Activated T-cell treated with anti-CD3 and anti-CD28 coated beads for 1 hour (primary cell): ENCODE measurements around the gene MTIF3.

ENCODE experiments used
- DNase-seq: peaks from one replicate; pipeline ENCODE4 v3.0.0-alpha.2; 2020; ENCODE audit warnings: low read depth

MTIF3 gene, protein sequence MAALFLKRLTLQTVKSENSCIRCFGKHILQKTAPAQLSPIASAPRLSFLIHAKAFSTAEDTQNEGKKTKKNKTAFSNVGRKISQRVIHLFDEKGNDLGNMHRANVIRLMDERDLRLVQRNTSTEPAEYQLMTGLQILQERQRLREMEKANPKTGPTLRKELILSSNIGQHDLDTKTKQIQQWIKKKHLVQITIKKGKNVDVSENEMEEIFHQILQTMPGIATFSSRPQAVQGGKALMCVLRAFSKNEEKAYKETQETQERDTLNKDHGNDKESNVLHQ

GRCh38 chr13:27449936-27450828 lies at the start of gene MTIF3:
TSS of gene MTIF3 (minus strand) at chr13:27450564. CDS start at chr13:27440448, 10,116 bp downstream.
- peak; percentile 97 for DNase-seq

DNA sequence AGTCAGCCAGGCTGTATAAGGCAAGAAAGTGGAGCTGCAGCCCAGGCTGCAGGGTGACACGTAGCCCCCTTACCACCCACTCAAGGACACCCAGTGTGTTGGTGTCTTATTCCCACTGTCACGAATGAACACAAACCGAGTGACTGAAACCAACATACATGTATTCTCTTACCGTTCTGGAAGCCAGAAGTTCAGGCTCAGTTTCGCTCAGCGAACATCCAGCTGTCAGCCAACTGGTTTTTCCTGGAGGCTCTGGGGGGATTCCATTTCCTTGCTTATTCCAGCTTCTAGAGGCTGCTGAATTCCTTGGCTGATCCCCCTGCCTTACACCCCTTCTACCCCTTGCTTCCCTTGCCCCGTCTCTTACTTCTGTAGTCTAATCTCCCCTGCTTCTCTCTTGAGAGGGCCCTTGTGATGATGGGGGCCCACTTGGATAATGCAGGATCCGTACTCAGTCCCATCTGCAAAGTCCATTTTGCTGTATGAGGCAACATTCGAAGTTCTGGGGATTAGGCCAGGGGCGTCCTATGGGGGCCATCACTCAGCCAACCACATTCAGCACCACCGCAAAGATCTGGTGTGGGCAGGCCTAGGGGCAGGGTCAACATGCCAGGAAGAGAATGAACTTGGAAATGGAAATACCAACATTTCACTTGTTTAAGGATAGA lies 47.3 kb upstream of the MTIF3 start:
- no peak for DNase-seq

GRCh38 chr13:27496536-27497273 lies 46.3 kb upstream of the MTIF3 start:
- no peak for DNase-seq

- DNase-seq: no peak
These were observed 45.6 kb upstream of the MTIF3 start for GRCh38 chr13:27496006-27496405.

DNA sequence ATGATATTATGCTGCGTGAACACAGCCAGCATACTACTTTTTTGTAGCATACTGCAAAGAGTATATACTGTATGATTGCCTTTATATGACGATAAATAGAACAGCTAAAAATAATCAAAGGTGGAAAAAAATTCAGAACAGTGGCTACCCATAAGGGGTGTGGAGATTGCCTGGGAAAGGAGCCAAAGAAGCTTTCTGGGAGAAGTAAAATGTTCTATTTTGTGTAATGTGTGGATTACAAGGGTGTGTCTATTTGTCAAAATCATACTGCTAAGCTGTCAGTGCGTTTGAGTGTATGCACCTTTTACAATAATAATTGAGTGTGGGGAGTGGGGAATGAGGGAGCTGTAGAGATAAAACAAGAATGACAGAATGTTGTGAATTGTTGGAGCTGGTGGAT lies 45.2 kb upstream of the MTIF3 start:
- no peak for DNase-seq

DNA sequence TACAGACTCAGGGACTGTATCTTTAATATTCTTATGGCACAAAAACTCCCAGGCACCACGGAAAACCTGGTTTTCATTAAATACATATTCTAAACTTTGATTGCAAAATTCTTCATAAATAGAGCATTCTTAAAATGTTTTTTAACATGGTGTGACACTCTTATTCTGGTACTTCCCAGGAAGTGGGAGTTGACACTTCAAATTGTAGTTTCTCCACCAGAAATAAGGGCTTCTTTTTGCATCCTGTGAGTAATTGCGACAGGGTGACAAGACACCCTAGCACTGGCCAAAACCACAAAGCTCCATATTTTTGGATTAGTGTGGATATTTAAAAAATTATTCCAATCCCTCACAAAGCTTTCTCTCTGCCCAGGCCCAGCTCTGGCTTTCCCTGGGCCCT lies 43.6 kb upstream of the MTIF3 start:
- no peak for DNase-seq

DNA sequence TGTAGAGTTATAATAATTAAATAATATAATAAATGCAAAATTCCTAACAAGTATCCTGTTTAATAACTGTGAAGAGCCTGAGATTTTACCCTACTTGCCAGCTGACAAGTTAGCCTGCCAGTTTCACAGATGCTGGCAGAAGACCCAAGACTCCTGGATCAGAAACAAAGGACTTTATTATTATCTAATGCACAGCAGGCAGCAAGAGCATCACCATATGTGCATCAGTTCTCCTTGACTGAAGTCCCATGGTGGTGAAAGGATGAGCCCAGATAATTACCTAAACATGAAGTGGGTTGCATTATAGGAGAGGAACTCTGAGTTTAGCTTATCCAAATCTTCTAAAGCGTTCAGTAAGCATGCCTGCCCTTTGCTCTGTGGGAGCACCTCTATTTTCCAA lies 39.1 kb upstream of the MTIF3 start:
- DNase-seq: no peak

DNA sequence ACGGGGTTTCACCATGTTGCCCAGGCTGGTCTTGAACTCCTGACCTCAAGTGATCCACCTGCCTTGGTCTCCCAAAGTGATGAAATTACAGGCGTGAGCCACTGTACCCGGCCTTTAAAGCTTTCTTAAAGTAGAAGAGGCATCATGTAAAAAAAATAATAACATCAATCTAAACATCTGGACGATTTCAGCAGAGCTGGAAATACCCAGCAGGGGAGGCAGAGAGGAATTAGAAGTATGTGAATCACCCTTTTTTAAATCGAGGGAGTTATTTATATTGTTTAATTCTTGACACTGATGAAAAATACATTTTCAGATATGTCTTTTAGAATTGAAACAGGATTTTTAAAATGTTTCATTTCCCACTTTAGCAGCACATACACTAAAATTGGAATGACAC lies 37.4 kb upstream of the MTIF3 start:
- DNase-seq: no peak

DNA sequence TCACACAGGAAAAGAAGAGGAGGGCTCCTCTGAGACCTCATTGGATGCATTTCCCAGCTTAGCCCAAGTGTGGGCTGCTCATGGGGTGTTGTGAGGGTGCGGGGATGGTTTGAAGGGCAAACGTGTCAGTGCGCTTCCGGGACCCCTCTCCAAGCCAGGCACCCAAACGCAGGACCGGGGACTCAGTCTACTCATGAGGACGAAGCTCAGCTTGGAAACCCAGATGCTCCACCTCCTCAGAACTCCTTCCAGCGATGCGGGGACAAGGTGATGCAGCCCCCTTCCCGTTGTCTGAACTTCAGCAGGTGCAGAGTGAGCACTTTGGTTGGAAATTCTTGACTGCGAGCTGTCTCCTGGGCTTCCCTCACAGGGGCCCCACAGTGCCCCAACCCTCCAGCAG lies 33.1 kb upstream of the MTIF3 start:
- DNase-seq: no peak

- DNase-seq: no peak
These were observed 32.6 kb upstream of the MTIF3 start for GRCh38 chr13:27482983-27483382.

DNA sequence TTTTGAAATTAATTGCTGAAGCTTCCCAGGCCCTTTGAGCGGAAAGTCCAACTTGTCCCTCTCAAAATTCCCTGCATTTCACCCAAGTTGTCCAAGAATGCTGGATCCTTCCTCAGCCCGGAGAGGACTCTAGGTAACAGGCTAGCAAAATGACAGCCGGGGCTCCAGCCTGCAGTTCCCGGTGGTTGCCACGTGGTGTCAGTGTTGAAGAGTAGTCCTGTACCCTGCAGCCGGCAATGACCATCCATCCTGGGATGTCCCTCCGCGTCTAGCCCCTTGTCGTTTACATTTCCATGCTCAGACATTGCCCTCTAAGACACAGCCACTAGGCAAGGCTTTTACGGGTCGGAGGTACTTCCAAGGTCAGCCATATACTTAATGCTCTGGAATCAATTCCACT lies 31.4 kb upstream of the MTIF3 start:
- DNase-seq: no peak

DNA sequence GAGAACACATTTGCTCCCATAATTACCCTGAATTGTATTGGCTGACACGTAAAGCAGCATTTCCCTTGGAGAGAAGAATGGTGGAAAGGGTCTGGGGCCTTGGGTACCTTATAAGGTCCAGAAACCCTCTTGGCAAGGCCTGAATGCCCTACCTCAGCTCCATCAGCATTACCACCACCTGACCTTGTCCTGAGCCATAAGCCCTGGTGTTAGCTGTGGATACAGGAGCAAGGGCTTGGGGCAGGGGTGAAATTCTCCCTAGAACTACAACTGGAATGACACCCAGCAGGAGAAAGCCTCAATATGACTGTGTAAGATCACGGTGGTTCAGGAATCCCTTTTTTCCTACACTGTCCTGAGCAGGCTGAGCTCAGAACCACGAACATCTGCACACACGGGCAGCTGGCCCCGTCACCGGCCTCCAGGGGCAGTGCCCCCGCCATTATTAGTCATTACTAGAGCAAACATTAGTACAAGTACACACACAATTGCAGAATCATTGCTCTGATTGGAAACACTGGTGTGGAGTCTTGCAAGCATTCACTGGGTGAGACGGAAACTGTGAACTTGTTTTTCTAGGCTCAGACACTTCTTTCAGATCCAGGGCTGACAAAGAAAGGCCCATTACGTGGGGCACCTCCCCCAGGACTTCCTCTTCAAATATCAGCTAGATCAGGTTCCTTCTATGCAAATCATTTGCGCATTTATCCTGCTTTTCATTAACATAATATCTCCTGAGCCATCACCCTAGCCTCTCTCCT lies 26.8 kb upstream of the MTIF3 start:
- DNase-seq: no peak

GRCh38 chr13:27474751-27475268 lies 24.4 kb upstream of the MTIF3 start:
- no peak for DNase-seq

DNA sequence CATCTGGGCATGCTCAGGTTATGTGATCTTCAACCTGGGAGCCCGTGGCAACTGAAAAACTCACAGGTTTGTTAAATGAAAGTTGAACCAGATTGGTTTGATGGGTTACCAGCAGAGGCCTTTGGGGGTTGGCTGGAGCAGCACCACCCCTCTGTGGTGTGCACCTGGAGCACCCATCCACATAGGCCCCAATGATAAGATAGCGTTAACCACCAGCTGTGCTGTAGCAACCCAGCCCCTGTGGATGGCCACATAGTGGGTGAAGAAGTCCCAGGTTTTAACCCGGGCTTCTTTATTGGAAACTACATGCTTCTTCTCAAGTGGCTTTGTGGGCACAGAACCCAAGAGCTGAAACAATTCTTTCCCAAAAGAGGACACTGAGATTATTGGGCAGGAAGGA lies 22.6 kb upstream of the MTIF3 start:
- DNase-seq: no peak

- no peak for DNase-seq
These were observed 22.1 kb upstream of the MTIF3 start for GRCh38 chr13:27472441-27472840.

GRCh38 chr13:27470075-27470820 lies 19.9 kb upstream of the MTIF3 start:
- DNase-seq: no peak

- no peak for DNase-seq
These were observed 16.1 kb upstream of the MTIF3 start for GRCh38 chr13:27466513-27466912.

DNA sequence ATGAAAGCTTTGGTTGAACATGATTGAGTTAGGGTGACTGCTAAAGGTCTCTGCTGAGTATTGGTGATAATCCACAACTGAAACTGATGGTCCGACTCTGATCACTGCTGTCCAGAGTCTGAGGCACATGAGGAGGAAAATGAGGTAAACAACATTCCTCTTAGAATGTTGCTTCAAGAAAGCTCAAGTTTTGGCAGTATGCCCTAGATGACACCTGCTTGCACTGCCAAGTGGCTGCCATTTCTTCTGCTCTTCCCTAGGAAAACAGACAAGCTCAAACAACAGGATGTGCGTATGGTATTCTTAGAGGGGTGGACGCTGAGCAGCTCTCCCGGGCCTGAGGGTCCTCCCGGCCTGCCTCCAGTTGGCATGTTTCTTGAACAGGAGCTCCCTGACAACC lies 15.2 kb upstream of the MTIF3 start:
- DNase-seq: no peak

DNA sequence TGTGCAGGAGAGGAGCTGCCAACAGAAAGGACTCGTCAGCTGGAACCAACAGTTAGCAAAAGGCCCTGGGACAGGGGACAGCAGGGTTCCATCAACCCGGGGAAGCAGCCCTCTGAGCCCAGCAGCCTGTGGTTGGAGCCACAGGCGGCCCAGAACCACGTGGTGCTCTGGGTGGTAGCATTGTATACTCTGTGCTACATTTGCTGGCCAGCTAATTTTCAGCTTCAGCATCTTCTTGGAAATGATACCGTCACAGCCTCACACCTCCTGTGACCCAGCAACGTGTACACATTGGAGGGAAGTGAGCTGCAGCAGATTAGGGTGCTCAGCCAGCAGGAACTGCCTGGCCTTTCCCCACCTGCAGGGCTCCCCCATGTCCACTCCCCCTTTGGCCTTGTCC lies 13.1 kb upstream of the MTIF3 start:
- DNase-seq: no peak

- DNase-seq: no peak
These were observed 11.7 kb upstream of the MTIF3 start for GRCh38 chr13:27461940-27462584.
